Measurements from ENCODE around the gene PPFIA1. TPM values are rescaled to one million over a fixed set of nuclear protein-coding genes. Genes with fewer than 3 reads are reported as not detected.

The PPFIA1 gene
- total RNA-seq, 4 donors from 2014 or later: 58.3 to 119 (median 84.7) TPM

DNA sequence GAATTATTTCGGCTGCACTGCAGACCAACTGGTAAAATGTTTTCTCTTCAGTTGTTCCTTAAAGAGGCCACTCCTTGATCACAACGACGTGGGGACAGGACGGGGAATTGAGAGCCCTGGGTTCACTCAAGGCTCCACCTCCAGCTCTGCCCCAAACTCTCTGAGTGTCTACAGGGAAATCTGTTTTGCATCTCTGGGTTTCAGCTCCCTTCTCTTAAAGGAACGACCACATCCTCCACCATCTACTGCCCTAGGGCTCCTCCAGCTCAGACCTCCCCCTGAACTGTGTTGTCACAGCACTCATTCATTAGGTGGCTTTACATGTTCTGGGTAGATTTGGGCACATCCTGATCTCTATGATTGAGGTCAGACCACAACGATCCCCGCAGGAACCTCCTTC, 5.1 kb upstream of the PPFIA1 start:
- ATAC-seq (ENCODE audit: low FRiP score): no peak
- no peak for TF ChIP-seq CTCF (IDR thresholded peaks at IDR 0.05)
- no peak for DNase-seq (ENCODE audit: low spot score)

DNA sequence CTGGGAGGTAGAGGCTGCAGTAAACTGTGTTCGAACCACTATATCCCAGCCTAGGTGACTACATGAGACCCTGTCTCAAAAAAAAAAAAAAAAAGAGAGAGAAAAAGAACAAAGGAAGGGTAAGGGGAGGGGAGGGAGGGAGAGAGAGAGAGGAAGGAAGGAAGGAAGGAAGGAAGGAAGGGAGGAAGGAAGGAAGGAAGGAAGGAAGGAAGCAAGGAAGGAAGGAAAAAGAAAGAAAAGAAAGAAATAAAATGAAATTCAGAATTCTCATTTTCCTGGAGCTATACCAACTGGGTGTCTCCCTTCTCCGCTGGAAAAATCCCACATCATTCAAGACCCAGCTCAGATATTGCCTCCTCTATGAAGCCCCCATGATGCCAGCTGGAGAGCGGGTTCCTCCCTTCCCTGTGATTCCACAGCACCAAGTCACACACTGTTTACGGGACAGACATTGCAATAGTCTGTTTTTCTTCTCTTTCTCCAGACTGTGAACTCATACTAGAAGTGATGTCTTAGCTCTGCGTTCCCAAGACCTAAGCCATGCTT, 3.0 kb upstream of the PPFIA1 start:
- no peak for TF ChIP-seq CTCF (IDR thresholded peaks at IDR 0.05)
- DNase-seq (ENCODE audit: low spot score) (no peak), ATAC-seq (ENCODE audit: low FRiP score) (no peak)

- ATAC-seq (ENCODE audit: low FRiP score) (no peak), DNase-seq (ENCODE audit: low spot score) (no peak)
- TF ChIP-seq CTCF (IDR thresholded peaks at IDR 0.05): no peak
Measured at GRCh38 chr11:70268526-70268925, 2.0 kb upstream of the PPFIA1 start.

DNA sequence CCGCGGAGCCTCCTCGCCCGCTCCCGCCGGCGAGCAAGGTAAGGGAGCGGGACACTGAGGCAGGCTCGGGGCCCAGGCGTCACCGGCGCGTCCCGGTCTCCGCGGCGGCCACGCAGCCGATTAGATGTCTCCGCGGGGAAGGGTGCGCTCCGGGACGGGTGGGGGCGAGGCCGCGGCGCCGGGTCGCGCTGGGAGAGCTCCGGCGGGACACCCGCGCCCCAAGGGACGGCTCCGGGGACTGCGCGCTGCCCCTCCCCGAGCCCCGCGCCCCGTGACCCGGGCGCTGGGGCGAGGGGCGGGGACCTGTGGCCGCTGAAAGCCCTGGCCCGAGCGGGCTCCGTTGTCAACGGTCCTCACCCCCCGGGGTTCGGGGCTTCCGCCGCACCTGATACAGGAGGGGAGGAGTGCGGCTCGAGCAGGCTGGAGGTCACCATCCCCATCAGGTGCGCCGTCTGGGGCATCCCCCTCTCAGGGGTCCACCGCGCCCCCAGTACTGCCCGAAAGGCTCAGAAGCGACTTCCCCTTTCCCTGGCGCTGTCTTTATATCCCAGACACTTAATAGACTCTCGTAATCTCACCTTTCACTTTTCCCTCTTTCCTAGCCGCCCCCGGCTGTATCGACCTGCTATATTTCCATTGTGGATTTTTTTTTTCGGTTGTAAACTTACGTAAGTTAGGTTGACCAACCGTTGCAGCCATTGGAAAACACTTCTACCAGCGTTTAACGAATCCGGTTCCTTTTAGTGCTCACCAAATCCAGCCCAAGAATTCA, 573 bp downstream of the PPFIA1 start:
- TF ChIP-seq CTCF (IDR thresholded peaks at IDR 0.05): no peak
- DNase-seq (ENCODE audit: low spot score) (no peak), ATAC-seq (ENCODE audit: low FRiP score) (peak; percentile 71)

DNA sequence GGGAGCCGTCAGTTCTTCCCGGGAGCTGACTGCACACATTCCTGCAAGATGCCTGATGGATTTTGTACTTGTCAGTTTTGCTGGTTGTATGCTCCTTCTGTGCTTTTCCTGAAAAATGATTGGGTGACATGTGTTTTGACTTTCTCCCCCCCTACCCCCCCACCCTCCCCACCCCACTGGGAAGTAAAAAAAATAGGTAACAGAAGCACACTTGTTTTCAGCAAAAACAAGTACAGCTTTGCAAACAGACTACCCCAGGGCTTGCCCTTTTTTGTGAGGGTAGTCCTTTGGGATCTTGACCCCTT, 1.1 kb downstream of the PPFIA1 start:
- no peak for TF ChIP-seq CTCF (IDR thresholded peaks at IDR 0.05)
- DNase-seq (ENCODE audit: low spot score) (no peak), ATAC-seq (ENCODE audit: low FRiP score) (no peak)

DNA sequence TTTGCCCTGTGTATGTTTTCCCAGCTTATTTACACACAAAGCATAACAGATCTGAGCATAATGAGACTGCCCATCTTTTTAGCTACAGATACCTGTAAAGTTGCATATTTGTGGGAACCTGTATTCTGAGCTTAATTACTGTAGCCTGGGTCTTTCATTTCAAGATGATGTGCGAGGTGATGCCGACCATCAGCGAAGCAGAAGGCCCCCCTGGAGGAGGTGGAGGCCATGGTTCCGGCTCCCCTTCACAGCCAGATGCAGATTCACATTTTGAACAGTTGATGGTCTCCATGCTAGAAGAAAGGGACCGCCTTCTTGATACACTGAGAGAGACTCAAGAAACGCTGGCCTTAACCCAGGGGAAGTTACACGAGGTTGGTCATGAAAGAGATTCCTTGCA, 1.5 kb downstream of the PPFIA1 start:
- ATAC-seq (ENCODE audit: low FRiP score) (no peak), DNase-seq (ENCODE audit: low spot score) (no peak)
- TF ChIP-seq CTCF (IDR thresholded peaks at IDR 0.05): no peak

GRCh38 chr11:70278994-70279393, 8.5 kb downstream of the PPFIA1 start:
- DNase-seq (ENCODE audit: low spot score) (no peak), ATAC-seq (ENCODE audit: low FRiP score) (no peak)
- no peak for TF ChIP-seq CTCF (IDR thresholded peaks at IDR 0.05)

Measured in omental fat pad (tissue), 4 donors.